ENCODE results near the gene HYAL1.

Gene HYAL1

GRCh38 chr3:50323092-50323600, 19.8 kb upstream of the HYAL1 start:
- peak overlapping the region; percentile 11 to 99 (median 58); a peak in 20 of 22 replicates for H3K9ac ChIP-seq
- peak overlapping the region in 9 of 11 experiments; percentile 15 to 99 (median 45); a peak in 14 of 22 replicates for H3K27ac ChIP-seq
- peaks cover 62 to 83% (median 76%) of the 10 kb centered on the region in 10 experiments for H3K4me1 ChIP-seq
- no peak for TF ChIP-seq Cebpa-rat (IDR thresholded peaks at IDR 0.05)
- peaks cover 7 to 50% (median 37%) of the 10 kb centered on the region in 11 experiments; a peak in 21 of 22 replicates for H3K36me3 ChIP-seq
- peak overlapping the region; percentile 90 to 99 (median 97); a peak in 21 of 22 replicates for H3K4me2 ChIP-seq
- H3K27me3 ChIP-seq: no peaks in the 10 kb centered on the region
- H3K4me3 ChIP-seq: 0 out of 20 replicates have a peak overlapping the region, but pooled peaks of 1 of the 10 experiments have one; percentile 13
- H4K20me1 ChIP-seq: peaks cover 0 to 56% (median 28%) of the 10 kb centered on the region in 11 experiments; a peak in 17 of 22 replicates
- H3K9me3 ChIP-seq (replicated peaks in 1 of 11): no peaks in the 10 kb centered on the region

- H3K27me3 ChIP-seq: no peaks in the 10 kb centered on the region
- H3K27ac ChIP-seq: peak within 1 kb of the TSS; percentile 94 to 100 (median 99)
- H3K9ac ChIP-seq: peak within 1 kb of the TSS; percentile 93 to 100 (median 99)
- TF ChIP-seq Cebpa-rat (IDR thresholded peaks at IDR 0.05): no peak
- H3K9me3 ChIP-seq (replicated peaks in 1 of 11): no peaks in the 10 kb centered on the region
- H3K4me2 ChIP-seq: peak within 1 kb of the TSS; percentile 90 to 99 (median 97)
- peaks cover 0 to 58% (median 34%) of the 10 kb centered on the region in 11 experiments; a peak in 17 of 22 replicates for H4K20me1 ChIP-seq
- peak within 1 kb of the TSS; percentile 73 to 89 (median 78) for H3K4me3 ChIP-seq
- peaks cover 11 to 56% (median 43%) of the 10 kb centered on the region in 11 experiments; a peak in 21 of 22 replicates for H3K36me3 ChIP-seq
- peaks cover 68 to 89% (median 81%) of the 10 kb centered on the region in 10 experiments for H3K4me1 ChIP-seq
These were observed 19.2 kb upstream of the HYAL1 start, which contains the start of gene HYAL2 for GRCh38 chr3:50322386-50323091. Gene HYAL2, minus strand, starts transcription at chr3:50322745. Its CDS starts 2,256 bp downstream, at chr3:50320489.

- Histone ChIP-seq H3K27me3 (no peaks in the 10 kb centered on the region), H3K27ac (peak overlapping the region; percentile 94 to 100 (median 99); a peak in 20 of 22 replicates), H3K36me3 (peaks cover 16 to 61% (median 48%) of the 10 kb centered on the region in 11 experiments; a peak in 21 of 22 replicates), H3K4me2 (peak overlapping the region; percentile 90 to 99 (median 97)), H3K9ac (peak overlapping the region; percentile 93 to 100 (median 99); a peak in 21 of 22 replicates), H4K20me1 (peaks cover 0 to 58% (median 35%) of the 10 kb centered on the region in 11 experiments; a peak in 17 of 22 replicates), H3K4me3 (peak overlapping the region; percentile 73 to 89 (median 78)), H3K4me1 (peaks cover 68 to 89% (median 81%) of the 10 kb centered on the region in 10 experiments), H3K9me3 (replicated peaks in 1 of 11) (no peaks in the 10 kb centered on the region)
- no peak for TF ChIP-seq Cebpa-rat (IDR thresholded peaks at IDR 0.05)
These were observed 18.7 kb upstream of the HYAL1 start for GRCh38 chr3:50322115-50322385.

GRCh38 chr3:50321336-50322114, 18.2 kb upstream of the HYAL1 start:
- Histone ChIP-seq H3K36me3 (peaks cover 21 to 62% (median 50%) of the 10 kb centered on the region in 11 experiments; a peak in 21 of 22 replicates), H3K4me1 (peaks cover 68 to 89% (median 81%) of the 10 kb centered on the region in 10 experiments), H3K9me3 (replicated peaks in 1 of 11) (no peaks in the 10 kb centered on the region), H3K4me3 (peak overlapping the region; percentile 73 to 89 (median 78)), H3K27me3 (no peaks in the 10 kb centered on the region), H3K9ac (peak overlapping the region; percentile 93 to 100 (median 99)), H3K27ac (peak overlapping the region; percentile 94 to 100 (median 99)), H3K4me2 (peak overlapping the region; percentile 90 to 99 (median 97)), H4K20me1 (peaks cover 0 to 58% (median 38%) of the 10 kb centered on the region in 11 experiments; a peak in 18 of 22 replicates)
- TF ChIP-seq Cebpa-rat (IDR thresholded peaks at IDR 0.05): no peak

GRCh38 chr3:50320853-50321335, 17.5 kb upstream of the HYAL1 start:
- H3K4me3 ChIP-seq: peak overlapping the region; percentile 73 to 89 (median 78)
- peaks cover 0 to 57% (median 41%) of the 10 kb centered on the region in 11 experiments; a peak in 18 of 22 replicates for H4K20me1 ChIP-seq
- H3K4me2 ChIP-seq: peak overlapping the region; percentile 90 to 99 (median 97)
- H3K36me3 ChIP-seq: peaks cover 21 to 62% (median 50%) of the 10 kb centered on the region in 11 experiments; a peak in 21 of 22 replicates
- TF ChIP-seq Cebpa-rat (IDR thresholded peaks at IDR 0.05): no peak
- H3K9ac ChIP-seq: peak overlapping the region; percentile 93 to 100 (median 99)
- H3K4me1 ChIP-seq: peaks cover 67 to 86% (median 79%) of the 10 kb centered on the region in 10 experiments
- peak overlapping the region; percentile 94 to 100 (median 99) for H3K27ac ChIP-seq
- no peaks in the 10 kb centered on the region for H3K27me3 ChIP-seq
- no peaks in the 10 kb centered on the region for H3K9me3 ChIP-seq (replicated peaks in 1 of 11)

- H3K27me3 ChIP-seq: no peaks in the 10 kb centered on the region
- H3K4me3 ChIP-seq: peak overlapping the region; percentile 73 to 89 (median 78)
- peak overlapping the region; percentile 90 to 99 (median 97) for H3K4me2 ChIP-seq
- TF ChIP-seq Cebpa-rat (IDR thresholded peaks at IDR 0.05): no peak
- peaks cover 0 to 50% (median 40%) of the 10 kb centered on the region in 11 experiments; a peak in 18 of 22 replicates for H4K20me1 ChIP-seq
- H3K36me3 ChIP-seq: peaks cover 19 to 61% (median 46%) of the 10 kb centered on the region in 11 experiments; a peak in 19 of 22 replicates
- H3K4me1 ChIP-seq: peaks cover 67 to 78% (median 75%) of the 10 kb centered on the region in 10 experiments
- peak overlapping the region; percentile 94 to 100 (median 99); a peak in 21 of 22 replicates for H3K27ac ChIP-seq
- peak overlapping the region; percentile 93 to 100 (median 99) for H3K9ac ChIP-seq
- no peaks in the 10 kb centered on the region for H3K9me3 ChIP-seq (replicated peaks in 1 of 11)
These were observed 16.7 kb upstream of the HYAL1 start for GRCh38 chr3:50319894-50320625.

GRCh38 chr3:50319181-50319893, 16.0 kb upstream of the HYAL1 start:
- H3K4me3 ChIP-seq: peak overlapping the region in 7 of 10 experiments; percentile 14 to 87 (median 78); a peak in 12 of 20 replicates
- H3K4me2 ChIP-seq: peak overlapping the region; percentile 90 to 99 (median 97)
- H3K9me3 ChIP-seq (replicated peaks in 1 of 11): no peaks in the 10 kb centered on the region
- H3K36me3 ChIP-seq: peaks cover 19 to 61% (median 50%) of the 10 kb centered on the region in 11 experiments; a peak in 19 of 22 replicates
- peak overlapping the region in 4 of 11 experiments; percentile 12 to 32 (median 19); a peak in 3 of 22 replicates for H3K27ac ChIP-seq
- no peak for TF ChIP-seq Cebpa-rat (IDR thresholded peaks at IDR 0.05)
- H4K20me1 ChIP-seq: peaks cover 0 to 47% (median 41%) of the 10 kb centered on the region in 11 experiments; a peak in 18 of 22 replicates
- H3K4me1 ChIP-seq: peaks cover 67 to 73% (median 70%) of the 10 kb centered on the region in 10 experiments
- peak overlapping the region; percentile 29 to 100 (median 98); a peak in 17 of 22 replicates for H3K9ac ChIP-seq
- H3K27me3 ChIP-seq: no peaks in the 10 kb centered on the region

All from BLaER1 treated with 17β-estradiol and CSF1 and Interleukin-3, amounts not matched to agents 10 nM and 100 nM (cell line).